ENCODE results near the gene PPP4C. TPM values are rescaled to one million over a fixed set of nuclear protein-coding genes. Genes with fewer than 3 reads are reported as not detected.
A peak's percentile ranks its signal among the peaks of the same experiment; 100 is the strongest.

Gene PPP4C
- total and polyA plus RNA-seq, 2 of the 8 experiments (the other 6 are each of a cell fraction or from before 2014, with no cell fraction given), result 148 to 298 TPM

DNA sequence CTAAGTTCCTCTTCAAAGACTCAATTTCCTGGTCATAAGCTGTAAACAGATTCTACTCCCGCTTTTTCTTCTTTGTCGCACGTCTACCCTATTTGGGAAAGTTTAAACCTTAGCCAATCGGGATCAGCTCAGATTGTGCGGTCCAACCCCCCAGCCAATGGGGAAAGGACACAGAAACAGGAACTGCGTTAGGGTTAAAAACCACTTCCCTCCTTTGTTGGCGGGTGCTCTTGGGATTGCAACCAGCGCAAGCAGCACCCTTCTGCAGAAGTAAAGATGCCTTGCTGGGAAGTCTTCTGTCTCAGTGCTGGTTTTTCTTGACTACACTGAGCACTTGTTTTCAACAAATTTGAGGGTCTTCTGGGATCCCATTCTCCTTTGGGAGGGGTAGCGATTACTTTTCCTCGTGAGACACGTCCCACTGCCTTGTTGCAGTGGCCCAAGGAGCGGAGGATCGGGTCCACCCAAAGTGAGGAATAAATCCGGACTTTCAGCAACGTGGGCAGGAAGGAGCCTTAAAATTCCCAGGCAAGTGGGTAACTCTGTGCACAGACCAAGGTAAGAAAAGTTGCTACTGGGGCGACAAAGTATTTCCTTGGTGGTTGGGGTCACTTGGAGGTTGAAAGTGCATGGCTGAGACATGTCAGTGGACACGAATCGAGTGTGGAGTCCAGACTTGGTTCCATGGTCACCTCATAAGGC, 21.2 kb downstream of the PPP4C start:
- peak overlapping the region; percentile 23; the same call in 1 of the 2 replicates for H2BK15ac ChIP-seq (ENCODE audit: low read length)
- peak overlapping the region; percentile 92 for H4K5ac ChIP-seq (ENCODE audit: insufficient read length, low read depth, low read length)
- H3K18ac ChIP-seq (ENCODE audit: extremely low read depth, low read length), result peak overlapping the region; percentile 88; the same call in 1 of the 2 replicates
- H3K36me3 ChIP-seq (ENCODE audit: control insufficient read depth in 2 of 4, insufficient read depth in 4 of 4, low read length in 3 of 4), result peaks cover 0 to 9% (median 3%) of the 10 kb centered on the region in 4 experiments; a peak in 6 of 8 replicates
- no peak overlapping the region for H3K23ac ChIP-seq (ENCODE audit: insufficient read length)
- peak overlapping the region; percentile 98 for H3K27ac ChIP-seq (ENCODE audit: low read depth, low read length)
- H3K4me1 ChIP-seq (replicated peaks in 1 of 4; ENCODE audit: control insufficient read depth in 3 of 4, insufficient read depth in 4 of 4, low read length in 3 of 4), result peaks cover 0 to 19% (median 8%) of the 10 kb centered on the region in 4 experiments; a peak in 6 of 7 replicates
- H3K27me3 ChIP-seq (replicated peaks in 1 of 4; ENCODE audit: control insufficient read depth in 3 of 4, extremely low read depth in 1 of 4, insufficient read depth in 3 of 4, low read length in 3 of 4), result no peaks in the 10 kb centered on the region
- no peaks in the 10 kb centered on the region for H3K9me3 ChIP-seq (ENCODE audit: insufficient read depth in 2 of 2, low read depth in 1 of 2, low read length in 1 of 2)
- no peak overlapping the region for H3K56ac ChIP-seq (replicated peaks; ENCODE audit: insufficient read length, low read depth, low read length)
- no peak overlapping the region for H2BK120ac ChIP-seq (replicated peaks; ENCODE audit: low read depth, low read length)
- peak overlapping the region; percentile 96 for H2BK5ac ChIP-seq (ENCODE audit: low read depth, low read length)
- H3K23me2 ChIP-seq (ENCODE audit: low read depth, low read length), result peaks cover 21% of the 10 kb centered on the region; the same call in 1 of the 2 replicates
- H4K8ac ChIP-seq (ENCODE audit: extremely low read depth, insufficient read depth, low read length), result no peak overlapping the region
- H3K9ac ChIP-seq (replicated peaks in 1 of 4; ENCODE audit: extremely low read depth in 1 of 4, low read depth in 3 of 4, low read length in 3 of 4), result peak overlapping the region; percentile 79 to 98 (median 96)
- peaks cover 2 to 19% of the 10 kb centered on the region in 2 experiments for H4K20me1 ChIP-seq (replicated peaks in 1 of 2; ENCODE audit: control insufficient read depth in 1 of 2, insufficient read depth in 2 of 2, low read length in 2 of 2)
- DNase-seq (ENCODE audit: low read depth in 1 of 2, low spot score in 2 of 2), result peak in 1 of 2 experiments; percentile 73
- no peak overlapping the region for H2BK20ac ChIP-seq (ENCODE audit: low read length)
- peaks cover 3% of the 10 kb centered on the region for H3K79me1 ChIP-seq (ENCODE audit: low read depth, low read length)
- peaks cover 11 to 57% of the 10 kb centered on the region in 2 experiments for H3K79me2 ChIP-seq (ENCODE audit: control insufficient read depth in 1 of 2, insufficient read depth in 2 of 2, low read length in 2 of 2)
- POLR2A ChIA-PET (ENCODE audit: partially characterized antibody), result interaction anchor here (0.7 to 14.0 kb wide), 10 partner anchors 11 to 519 kb away, joined by 3 to 353 read pairs (median 4); partner anchors contain the start of genes ALDOA, CORO1A, GDPD3 and PPP4C
- H3K4me2 ChIP-seq (ENCODE audit: insufficient read depth in 1 of 2, low read depth in 2 of 2, low read length in 2 of 2), result peak overlapping the region; percentile 56 to 94
- H4K91ac ChIP-seq (replicated peaks; ENCODE audit: insufficient read length, low read length), result peak overlapping the region; percentile 9
- H2BK12ac ChIP-seq (ENCODE audit: low read depth, low read length), result peak overlapping the region; percentile 88
- H3K4ac ChIP-seq (replicated peaks; ENCODE audit: insufficient read length, low read depth, low read length), result peak overlapping the region; percentile 22
- FAIRE-seq, result peak; percentile 91
- CTCF ChIA-PET (ENCODE audit: partially characterized antibody), result interaction anchor here (0.9 to 1.1 kb wide), 3 partner anchors 15 to 42 kb away, joined by 4 to 8 read pairs (median 5); no protein-coding TSS in a partner anchor
- peak overlapping the region; percentile 36; the same call in 1 of the 2 replicates for H2AFZ ChIP-seq (ENCODE audit: low read length)
- H3K4me3 ChIP-seq (ENCODE audit: extremely low read depth in 1 of 4, insufficient read depth in 2 of 4, low read depth in 3 of 4, low read length in 4 of 4), result peak overlapping the region; percentile 80 to 100 (median 98); a peak in 7 of 8 replicates
- peak overlapping the region; percentile 29; the same call in 1 of the 2 replicates for H2AK5ac ChIP-seq (ENCODE audit: low read depth, low read length)
- 1% methylated on average over 18 of the region's 18 CpGs; no CpG with 5 or more reads in 1 of the 2 experiments for WGBS, 2 experiments (ENCODE audit: extremely low coverage in 1 of 2, insufficient coverage in 1 of 2, insufficient read length in 1 of 2, insufficient replicate concordance in 2 of 2, low coverage in 1 of 2, low lambda C conversion rate in 2 of 2, missing lambda C conversion rate in 1 of 2)
- H3K14ac ChIP-seq (ENCODE audit: insufficient read length), result no peak overlapping the region
- TF ChIP-seq CHD1 (IDR thresholded peaks at IDR 0.05; ENCODE audit: low read depth, low read length), result peak; percentile 32; the same call in 1 of the 2 replicates
- peak; percentile 82 for TF ChIP-seq TAF1 (IDR thresholded peaks at IDR 0.05; ENCODE audit: low read depth, low read length)
- TF ChIP-seq POLR2AphosphoS5 (IDR thresholded peaks at IDR 0.05; ENCODE audit: low read depth, low read length), result peak; percentile 84; the same call in 1 of the 2 replicates
- TF ChIP-seq EGR1 (IDR thresholded peaks at IDR 0.05; ENCODE audit: borderline replicate concordance, low read depth, low read length), result no peak
- TF ChIP-seq BRCA1 (IDR thresholded peaks at IDR 0.05; ENCODE audit: low read depth, low read length), result no peak
